GM15510 (cell line): ENCODE measurements around the gene CAMTA1.

Experiments
- POLR2A ChIP-seq: IDR thresholded peaks from 3 replicates; pipeline ENCODE4 v1.6.1; 2011; ENCODE audit warnings: borderline replicate concordance; ENCODE audit not compliant: insufficient read length; ENCODE audit errors: extremely low read depth

Gene CAMTA1

DNA sequence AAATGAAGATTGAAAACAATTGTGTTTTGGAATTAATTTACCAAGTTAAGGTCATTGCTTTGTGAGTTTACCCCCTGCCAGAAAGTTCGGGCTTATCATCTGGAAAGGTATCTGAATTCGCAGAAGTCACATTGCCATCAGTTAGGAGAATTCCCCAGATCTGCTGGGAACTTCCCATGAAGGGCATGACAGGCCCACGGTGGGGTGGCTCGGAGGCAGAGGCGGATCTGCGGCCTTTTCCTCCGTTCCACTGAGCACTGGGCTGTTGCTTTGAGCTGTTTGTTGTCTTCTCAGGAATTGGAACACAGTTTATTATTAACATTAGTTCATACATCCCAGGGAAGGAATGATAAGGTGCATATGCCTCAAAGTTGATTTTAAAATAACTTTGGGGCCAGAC lies 320.0 kb downstream of the CAMTA1 start:
- no peak for TF ChIP-seq POLR2A

DNA sequence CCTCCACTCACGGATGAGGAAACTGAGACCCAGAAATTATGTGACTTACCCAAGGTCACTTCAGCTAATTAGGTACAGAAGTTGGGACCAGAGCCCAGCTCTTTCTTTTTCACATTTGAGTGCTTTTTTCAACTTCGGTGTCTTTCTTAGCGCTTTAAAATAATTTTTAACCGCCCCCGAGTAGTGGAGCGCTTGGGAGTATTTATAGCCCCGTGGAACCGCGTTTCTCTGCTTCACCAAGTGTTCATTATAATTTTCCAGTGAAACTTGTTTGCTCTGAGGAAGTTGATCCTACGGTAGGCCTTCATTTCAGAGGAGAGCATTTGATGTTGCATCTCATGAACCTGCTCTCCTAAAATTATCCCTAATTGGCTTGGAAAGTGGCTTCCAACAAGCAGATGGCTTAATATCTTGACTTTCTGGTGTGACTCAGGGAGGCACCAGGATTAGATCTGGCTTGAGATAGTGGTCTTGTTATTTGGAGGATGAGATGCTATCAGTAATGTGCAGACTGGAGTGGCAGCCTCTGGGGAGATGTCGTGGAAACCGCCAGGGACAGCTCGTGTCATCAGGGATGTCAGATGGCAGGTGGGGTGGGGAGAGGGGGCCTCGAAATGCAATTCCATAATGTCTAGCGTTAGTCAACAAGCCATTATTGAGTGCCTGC lies 321.3 kb downstream of the CAMTA1 start:
- no peak for TF ChIP-seq POLR2A

DNA sequence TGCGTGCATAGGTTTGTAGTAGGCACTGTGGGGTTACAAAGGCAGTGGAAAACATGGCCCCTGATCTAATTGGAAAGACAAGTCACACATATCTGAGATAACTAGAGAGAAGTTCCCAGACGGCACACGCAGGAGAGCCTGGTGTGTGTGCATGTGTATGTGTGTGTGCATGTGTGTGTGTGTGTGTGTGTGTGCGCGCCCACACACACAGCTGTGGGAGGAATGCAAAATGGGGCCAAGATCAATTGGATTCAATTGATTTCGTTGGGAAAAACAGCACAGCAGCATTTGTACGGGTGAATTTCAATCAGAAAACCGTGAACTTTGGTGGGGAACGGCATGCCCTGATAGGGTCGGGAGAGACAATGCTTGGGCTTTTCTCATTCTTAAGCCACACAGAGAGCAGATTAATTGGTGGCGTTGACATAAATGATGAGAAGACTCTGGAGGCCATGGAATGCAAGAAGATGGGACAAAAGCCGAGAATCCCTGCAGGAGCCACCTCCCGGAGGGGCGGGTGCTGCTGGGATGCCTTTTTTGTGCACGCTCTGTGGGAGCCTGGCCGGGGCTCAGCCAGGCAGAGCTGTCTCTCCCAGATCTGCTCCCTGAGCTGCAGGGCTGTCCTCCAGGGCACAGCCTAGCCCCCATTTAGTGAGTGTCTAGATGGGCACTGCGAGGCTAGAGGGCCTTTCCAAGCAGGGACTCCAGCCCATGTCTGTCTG lies 322.0 kb downstream of the CAMTA1 start:
- no peak for TF ChIP-seq POLR2A

DNA sequence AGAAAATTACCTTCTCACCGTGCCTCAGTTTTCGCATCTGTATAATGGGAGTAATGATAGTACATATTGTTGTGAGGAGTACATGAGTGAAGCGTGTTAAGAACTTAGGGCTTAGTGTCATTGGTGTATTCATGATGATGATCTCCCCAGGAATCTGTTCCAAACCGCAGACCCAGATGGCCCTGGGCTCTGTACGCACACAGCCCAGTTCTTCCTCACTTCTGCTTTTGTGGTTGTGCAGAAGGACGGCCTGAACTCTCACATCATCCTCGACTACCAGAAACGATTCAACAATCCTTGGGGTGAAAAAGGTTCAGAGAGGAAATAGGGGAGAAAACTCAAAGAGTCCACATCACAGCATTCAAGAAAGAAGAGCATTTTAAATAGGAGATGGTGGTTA lies 323.0 kb downstream of the CAMTA1 start:
- no peak for TF ChIP-seq POLR2A

DNA sequence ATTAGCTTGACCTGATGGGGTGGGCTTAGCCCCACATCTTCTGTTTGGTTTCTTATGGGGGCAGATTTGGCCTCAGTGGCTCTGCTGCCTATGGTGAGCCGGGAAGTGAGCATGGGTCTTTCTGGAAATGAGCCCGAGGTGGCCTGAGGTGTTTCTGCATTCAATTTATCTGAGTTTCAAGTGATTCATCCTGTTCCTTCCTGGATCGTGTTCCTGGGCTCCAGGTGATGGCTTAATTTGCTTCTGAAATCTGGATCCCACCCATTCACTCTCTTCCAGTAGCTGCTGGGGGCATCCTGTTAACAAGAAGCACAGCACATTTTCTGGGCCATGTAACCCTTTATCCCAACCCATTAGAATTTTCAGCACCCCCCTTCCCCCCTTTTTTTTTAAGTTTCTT lies 324.6 kb downstream of the CAMTA1 start:
- no peak for TF ChIP-seq POLR2A

DNA sequence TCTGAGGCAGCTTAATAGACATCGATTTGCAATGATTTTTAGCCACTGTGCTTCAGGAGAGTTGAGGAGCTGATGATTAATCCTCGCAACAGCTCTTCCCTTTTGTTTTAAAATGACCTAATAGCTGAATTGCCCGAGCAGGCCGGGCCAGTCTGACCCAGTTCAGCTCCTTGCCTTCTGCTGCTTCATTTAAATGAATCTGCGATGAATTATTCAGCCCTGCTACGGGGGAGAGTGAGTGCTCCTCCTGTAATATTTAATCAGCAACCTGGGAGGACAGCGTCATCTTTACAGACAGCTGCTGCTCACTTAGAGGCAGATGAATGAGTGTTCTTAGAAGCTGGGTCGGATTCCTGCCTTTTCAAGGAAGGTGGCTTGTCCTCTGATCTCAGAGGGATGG lies 325.1 kb downstream of the CAMTA1 start:
- TF ChIP-seq POLR2A, result no peak

DNA sequence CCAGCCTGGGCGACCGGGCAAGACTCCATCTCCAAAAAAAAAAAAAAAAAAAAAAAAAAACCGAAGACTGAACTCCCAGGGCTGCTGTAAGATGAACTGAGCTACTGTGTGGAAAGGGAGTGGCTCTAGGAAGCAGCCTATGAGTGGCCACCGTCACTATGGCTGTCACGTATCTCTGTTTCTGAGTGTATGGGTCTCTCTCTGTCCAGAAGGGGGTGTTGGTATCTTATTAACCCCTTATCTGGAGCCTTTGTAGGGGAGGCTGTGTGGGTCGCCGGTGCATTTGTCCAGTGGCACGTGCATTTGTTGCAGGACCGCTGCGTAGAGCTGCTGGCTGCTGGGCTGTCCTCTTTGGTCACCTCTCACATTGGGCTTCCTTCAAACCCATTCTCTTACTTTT lies 326.6 kb downstream of the CAMTA1 start:
- no peak for TF ChIP-seq POLR2A

DNA sequence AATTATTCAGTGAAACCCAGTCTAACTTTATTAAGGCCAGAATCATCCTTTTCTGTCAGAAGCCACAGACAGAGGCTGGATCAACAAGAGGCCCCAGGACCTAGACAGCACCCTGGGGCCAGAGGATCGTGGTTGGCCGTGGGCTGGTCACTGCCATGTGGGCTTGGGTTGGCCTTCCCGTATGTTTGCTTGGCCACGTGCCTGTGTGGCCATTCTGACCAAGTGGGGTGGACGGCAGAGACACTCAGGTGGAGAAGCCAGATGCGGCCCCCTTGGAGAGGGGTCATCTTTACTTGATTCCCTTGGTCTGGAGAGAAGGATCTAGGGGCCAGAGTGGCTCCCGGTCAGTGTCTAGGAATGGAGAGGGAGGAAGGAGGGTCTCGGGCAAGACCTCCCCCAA lies 327.9 kb downstream of the CAMTA1 start:
- TF ChIP-seq POLR2A, result no peak

DNA sequence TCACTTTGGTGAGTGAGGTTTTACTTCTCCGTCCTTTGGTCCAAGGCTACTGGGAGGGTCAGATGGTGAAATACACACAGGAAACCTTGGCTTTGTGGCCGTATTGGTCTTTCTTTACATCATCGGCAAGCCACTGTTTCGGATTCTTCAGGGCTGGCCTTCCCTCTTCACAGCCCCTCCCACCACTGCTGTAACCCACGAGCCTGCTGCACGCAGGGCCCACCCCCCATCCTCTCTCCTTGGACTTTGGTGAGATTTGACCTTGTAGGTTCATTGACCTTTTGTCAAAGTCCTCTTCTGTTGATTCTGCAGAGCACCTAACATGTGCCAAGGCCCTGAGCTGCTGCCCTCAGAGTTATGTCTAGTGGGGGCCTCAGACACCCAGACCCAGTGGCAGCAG lies 328.6 kb downstream of the CAMTA1 start:
- TF ChIP-seq POLR2A, result no peak

DNA sequence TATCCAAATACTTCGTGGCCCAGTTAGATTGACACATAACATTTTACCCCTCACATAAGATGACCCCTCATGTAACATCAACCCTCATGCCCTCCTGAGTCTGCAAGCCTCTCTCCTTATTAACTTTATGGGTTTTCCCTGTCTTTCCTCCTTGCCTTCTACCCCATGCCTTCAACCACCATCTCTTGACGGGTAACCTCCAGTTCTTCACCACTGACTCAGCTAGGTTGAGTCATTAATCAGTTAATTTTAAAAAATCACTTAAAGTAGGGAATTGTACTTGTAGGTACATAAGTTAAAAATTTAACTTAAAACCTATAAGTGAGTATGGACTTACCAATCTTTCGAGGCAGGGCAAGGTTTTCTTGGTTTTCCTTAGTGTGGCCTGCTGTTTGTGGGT lies 330.7 kb downstream of the CAMTA1 start:
- no peak for TF ChIP-seq POLR2A

DNA sequence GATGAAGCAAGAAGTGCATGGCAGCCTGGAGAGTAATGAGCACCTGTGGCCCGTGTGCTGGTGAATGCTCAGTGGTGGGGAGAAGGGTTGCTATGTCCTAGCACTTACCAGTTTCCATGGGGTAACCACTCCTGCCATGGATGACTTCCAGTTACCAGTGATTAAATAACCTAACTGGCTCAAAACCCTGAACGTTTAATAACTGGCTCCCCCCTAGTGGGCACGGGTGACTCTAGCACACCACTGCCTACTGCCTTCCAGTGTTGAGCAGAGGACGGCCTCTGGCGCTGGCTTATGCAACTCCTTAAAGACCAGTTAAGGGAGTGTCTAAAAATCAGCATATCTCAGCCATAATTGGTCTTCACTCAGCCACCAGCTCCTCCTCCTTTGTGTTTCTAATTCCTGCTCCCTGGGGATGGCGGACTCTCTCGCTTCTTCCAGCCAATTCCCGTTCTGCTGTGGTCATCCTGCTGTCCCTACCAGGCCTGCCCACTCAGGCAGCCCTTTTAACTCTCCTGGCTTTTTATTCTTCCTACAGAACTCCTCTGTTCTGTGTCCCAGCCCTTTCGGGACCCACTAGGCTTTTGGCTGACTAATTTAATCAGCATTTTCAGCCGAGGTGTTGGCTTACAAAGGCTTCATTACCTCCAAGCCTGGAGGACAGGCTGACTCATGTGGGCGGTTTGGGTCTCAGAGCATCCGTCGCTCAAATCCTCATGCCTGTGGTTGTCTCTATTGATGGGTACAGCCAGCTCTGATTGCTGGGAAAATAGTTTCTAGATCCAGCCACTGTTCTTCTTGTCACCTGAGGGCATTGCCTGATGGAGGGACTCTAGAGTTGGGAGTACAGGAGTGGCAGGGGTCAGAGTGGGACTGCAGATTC lies 332.4 kb downstream of the CAMTA1 start:
- no peak for TF ChIP-seq POLR2A

DNA sequence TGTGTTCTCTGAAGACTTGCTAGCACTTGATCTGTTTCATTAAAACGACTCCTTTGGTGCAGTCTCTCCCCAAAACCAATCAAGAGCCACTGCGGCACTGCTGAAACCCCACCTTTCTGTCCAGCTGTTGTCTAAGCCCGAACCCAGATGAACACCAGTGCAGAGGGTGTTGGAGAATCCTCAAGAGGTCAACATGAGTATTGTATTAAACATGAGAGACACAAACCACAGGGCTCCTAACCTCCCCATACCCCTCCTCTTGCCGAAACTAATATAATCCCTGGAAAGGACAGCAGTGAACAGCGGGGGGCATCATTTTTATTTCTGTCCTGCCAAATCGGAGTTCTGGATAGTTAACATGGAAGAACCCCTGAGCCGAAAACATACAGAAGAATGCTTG lies 333.9 kb downstream of the CAMTA1 start:
- TF ChIP-seq POLR2A, result no peak

DNA sequence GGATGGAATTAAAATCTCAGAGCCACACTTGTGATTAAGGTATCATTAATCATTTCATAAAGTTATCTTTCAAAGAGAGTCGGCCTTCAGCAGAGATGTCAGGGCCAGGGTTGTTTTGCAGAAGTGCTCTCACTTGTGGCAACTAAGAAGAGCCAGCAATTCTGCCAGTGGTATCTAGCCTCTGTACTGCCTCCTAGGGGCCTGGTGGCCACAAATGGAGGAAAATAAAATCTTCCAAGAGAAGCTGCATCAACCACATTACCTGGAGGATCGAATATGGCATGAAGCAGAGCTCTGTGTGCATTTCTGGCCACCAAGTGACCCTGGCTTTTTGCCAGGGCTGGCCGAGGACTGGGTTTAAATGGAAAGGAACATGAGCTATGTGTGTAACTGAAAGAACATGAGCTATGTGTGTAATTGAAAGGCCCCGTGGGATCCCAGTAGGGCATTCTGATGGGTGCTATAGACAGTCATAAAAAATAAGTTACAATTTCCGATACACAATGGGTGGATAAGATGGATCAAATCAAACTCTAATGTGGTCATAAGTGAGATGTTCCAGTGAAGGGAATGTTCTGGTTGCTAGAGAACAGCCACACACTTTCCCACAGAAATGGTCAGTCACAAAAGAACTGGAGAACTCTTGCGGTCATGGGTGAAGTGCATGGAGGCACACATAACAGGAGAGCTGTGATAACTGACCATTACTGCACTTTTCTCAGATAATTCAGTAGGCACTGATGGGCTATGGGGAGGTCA lies 335.8 kb downstream of the CAMTA1 start:
- TF ChIP-seq POLR2A, result no peak

DNA sequence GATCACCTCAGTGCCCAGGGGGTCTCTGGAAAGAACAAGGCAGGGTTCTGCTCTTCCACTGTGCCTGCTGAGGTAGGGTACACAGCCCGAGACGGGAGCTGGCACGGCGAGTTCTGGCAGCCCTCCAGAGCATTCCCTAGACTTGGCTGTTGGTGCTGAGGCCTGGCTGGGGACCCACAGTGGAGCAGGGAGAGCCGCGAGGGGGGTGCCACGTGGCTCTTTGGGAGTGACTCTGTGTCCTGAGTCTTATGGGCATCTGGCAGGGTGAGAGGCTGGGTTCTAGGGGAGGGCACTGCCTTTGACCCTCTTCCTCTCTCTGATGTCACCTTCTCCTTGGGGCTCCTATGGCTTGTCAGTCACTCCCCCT lies 336.4 kb downstream of the CAMTA1 start:
- no peak for TF ChIP-seq POLR2A
